GM21390 (cell line): ENCODE measurements around the gene LCN10.

Experiments
- ATAC-seq: cut with Tn5 transposase; IDR thresholded peaks from one replicate; pipeline ENCODE4 v1.9.1; 2021; ENCODE audit not compliant: unreplicated experiment

LCN10 gene

GRCh38 chr9:136740491-136740890, 2.2 kb downstream of the LCN10 start:
- no peak for ATAC-seq

DNA sequence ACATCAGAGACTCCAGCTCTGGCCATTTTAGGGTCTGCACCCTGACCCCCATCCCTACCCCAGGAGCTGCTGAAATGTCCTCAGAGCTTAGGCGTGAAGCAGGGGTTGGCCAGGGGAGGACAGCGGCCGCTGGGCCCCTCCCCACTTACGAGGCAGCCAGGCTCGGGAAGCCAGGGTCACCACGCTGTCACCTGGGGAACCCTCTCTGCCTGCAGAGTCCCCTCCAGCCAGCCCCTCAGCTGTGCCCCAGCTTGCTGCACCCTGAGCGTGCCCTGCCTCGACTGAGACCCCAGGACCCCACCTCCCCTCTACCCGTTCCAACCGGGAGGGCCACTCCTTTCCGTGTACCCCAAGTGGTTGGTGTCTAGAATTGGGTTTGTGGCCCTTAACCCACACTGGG, 2.7 kb downstream of the LCN10 start:
- ATAC-seq, result no peak

DNA sequence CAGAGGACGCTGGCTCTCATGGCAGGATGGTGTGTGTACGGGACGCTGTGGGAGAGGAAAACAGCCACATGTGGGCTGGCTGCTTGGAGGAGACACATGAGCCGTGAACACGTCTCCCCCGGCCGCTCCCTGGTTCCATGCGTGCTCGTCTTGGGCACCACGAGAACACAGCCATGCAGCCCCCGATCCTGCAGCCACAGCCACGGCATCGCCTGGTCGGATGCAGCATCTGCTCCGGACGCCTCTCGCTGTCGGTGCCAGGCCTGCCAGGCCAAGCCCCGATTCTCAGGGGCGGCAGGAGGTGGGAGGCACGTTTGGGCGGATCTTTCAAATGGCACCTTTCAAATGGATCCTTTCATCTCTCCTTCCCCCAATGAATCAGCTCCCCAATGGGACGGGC, 3.2 kb downstream of the LCN10 start:
- ATAC-seq, result no peak

- no peak for ATAC-seq
These were observed 3.8 kb downstream of the LCN10 start for GRCh38 chr9:136738960-136739359.

DNA sequence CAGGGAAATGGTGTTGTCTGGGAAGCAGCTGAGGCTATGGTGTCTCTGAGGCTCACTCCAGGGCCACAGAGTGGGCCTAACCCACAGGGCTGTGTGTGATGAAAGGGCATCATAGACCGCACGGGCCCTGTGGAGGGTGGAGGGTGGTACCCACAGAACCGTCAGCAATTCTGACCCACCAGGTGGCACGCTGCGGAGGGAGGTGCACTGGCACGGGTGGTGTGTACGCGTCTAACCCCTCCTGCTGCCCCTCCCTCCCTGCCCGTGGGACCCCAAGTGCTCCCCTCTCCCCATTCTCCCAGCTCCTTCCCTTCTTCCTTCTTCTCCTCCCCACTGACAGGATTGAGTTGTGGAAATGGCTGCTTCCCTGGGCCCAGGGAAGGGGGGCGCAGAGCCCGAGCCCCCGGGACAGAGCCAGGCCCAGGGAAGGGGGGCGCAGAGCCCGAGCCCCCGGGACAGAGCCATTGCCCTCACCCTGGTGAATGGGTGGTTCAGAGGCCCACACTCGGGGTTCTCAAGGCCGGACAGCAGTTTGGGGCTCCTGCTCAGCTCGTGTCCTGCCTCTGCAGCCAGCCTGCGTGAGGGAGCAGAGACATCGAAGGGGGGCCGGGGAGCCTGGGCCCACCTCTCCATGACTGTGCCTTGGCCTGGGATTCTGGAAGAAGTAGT, 6.8 kb downstream of the LCN10 start:
- ATAC-seq, result no peak

DNA sequence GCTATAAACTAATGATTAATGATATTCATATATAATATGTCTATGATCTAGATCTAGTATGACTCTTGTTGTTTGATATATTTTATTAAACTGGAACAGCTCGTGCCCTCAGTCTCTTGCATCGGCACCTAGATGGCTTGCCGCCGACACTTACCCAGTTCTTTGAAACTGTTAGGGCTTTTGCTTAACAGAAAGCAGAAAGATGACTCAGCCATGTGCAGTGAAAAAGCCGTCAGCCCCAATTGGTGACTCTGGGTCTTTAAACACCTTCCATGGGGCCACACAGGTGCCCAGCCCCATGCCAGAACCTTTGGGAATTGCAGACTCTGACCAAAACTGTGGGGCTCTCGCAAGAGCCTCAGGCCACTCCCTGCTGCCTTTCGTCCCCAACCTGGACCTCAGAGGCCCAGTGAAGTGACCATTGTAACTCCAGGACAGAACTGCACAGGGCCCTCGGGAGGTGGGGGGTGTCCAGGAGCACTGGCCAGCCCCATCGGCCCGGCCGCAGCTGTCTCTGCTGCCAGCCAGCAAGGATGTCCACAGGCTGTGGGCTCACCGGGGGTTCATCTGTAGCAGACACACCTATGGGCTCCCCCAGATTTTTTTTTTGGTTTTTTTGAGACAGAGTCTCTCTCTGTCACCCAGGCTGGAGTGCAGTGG, 7.8 kb downstream of the LCN10 start:
- ATAC-seq, result no peak

DNA sequence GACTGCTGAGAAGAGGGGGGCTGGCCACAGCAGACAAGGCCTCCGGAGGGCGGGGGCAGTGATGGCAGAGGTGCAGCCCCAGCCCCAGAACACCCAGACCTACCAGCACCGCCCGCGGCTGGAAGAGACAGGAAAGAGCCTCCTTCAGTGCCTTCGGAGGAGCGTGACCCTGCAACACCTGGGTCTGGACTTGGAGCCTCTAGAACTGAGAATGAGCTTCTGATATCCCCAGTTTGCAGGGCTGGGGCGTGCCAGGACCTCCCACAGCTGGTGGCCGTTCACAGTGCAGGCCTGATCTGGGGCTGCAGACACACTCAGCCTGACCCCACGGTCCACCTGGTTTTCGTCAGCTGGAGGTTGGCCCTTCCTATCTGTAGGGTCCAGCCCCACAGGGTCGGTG, 9.1 kb downstream of the LCN10 start:
- no peak for ATAC-seq

DNA sequence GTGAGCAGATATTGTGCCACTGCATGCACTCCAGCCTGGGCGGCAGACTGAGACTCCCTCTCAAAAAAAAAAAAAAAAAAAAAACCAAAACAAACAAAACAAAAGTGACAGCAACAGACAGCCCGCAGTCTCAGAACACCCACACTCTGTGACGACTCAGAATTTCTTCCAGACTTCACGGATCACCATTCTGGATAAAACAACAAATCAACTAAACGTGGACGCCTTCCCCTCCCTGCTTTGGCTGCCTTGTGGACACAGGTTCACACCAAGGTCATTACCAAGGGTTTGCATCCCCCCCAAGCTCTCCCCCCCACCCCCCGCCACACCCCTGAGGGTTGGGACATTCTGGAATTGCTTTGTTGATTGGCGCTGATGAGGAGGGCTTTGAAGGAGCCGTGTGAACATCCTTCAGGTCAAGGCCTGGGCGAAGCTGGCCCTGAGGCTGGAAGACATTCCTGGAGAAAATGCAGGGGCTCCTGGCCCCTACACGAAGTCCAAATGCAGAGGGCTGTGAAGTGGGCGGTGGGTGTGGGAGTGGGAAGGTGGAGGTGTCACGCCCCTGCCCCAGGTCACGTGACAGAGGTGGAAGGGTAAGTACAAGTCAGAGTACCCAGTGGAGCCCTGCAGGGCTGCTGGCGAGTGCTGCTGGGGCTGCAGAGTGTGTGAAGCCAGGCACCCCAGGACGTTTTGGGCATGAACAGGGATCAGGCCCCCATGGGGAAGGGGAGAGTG, 10.1 kb downstream of the LCN10 start:
- no peak for ATAC-seq

DNA sequence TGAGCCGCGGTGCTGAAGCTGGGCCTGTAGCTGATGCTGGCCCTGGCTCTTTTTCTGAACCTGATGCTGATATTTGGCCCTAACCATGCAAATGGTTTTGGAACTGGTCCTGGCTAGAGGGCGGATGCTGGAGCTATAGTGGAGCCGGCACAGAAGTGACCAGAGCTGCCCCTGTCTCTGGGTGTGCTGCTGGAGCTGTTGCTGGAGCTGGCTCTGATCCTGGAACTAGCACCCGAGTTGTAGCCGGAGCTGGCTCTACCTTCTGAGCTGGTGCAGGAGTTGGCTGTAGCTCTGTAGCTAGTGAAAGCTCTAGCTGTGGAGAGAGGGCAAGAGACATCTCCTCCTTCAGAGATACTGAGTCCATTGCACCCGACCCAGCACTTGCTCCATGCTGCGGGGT, 12.8 kb downstream of the LCN10 start:
- no peak for ATAC-seq

DNA sequence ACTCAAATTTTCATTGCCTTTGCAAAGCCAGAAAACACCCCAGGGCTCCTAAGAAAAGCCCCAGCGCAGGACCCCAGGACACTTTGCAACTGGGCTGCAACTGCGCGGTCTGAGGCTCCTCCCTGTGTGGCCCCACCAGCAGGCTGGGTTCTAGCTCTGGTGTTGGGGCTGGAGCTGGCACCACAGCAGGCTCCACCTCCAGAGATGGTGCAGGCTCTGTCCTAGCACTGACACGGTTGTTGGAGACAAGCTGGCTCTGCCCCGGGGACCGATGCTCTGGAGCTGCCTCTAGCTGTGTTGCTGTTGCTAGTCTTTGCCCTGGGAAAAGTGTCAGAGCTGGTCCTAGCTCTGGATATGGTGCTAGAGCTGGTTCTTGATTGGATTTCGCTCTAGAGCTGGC, 13.6 kb downstream of the LCN10 start:
- no peak for ATAC-seq

GRCh38 chr9:136728548-136729123, 14.1 kb downstream of the LCN10 start:
- ATAC-seq, result peak; percentile 17

- ATAC-seq, result peak; percentile 69
These were observed 14.6 kb downstream of the LCN10 start for GRCh38 chr9:136728080-136728547.

- ATAC-seq, result no peak
These were observed 16.0 kb downstream of the LCN10 start for GRCh38 chr9:136726631-136727191.

DNA sequence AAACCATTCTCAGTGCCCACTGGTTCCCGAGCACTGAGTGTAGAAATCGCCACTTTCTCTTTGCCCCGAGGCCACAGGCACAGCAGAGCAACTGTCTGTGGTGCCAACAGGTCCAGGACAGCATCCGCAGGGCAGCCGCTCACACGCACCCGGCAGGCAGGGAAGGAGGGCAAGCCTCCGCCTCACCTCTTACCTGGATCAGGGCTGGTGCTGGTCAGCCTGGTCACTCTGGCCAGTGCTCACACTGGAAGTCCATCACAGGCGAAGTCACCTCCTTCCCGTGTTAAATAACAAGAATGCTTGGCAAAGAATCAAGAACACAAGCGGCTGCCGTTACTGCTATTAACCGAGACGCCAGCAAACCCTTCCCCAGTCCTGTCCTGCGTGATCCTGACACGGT, 16.6 kb downstream of the LCN10 start:
- ATAC-seq, result no peak

DNA sequence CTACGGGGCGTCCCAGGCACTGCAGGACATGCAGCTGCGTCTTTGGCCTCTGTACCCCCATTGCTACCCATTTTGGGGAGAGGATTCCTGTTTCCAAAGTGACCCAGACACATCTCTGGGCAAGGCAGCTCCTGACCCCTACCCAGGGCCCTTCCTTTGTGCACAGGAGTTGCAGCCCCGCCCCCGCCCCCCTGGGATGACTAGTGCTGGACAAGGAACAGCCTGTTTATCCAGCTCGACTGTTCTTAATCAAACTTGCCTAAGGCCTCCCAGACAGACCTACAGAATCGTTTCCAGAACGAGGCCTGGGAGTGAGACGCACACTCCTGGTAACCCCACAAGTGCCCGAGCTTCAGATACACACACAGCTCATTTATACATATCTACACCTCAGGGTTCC, 17.1 kb downstream of the LCN10 start:
- ATAC-seq, result no peak

DNA sequence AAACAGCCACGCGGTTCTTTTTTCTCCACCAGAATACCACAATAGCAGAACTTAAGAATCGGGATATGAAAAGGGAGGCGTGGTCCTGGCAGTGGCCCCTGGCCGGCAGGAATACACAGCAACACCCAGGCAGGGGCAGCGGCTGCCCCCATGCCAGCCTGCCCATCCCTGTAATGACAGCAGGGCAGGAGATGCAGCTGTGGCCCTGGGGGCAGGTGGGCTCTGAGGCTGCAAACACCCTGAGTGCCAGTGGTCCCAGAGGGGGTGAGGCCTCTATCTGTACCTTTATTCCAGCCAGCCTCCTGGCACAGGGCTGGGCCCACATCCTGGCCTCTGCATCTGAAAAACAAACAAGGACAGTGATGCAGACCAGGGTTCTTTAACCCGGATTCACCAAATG, 18.0 kb downstream of the LCN10 start:
- ATAC-seq, result no peak

- ATAC-seq, result no peak
These were observed 18.8 kb downstream of the LCN10 start for GRCh38 chr9:136723989-136724388.

DNA sequence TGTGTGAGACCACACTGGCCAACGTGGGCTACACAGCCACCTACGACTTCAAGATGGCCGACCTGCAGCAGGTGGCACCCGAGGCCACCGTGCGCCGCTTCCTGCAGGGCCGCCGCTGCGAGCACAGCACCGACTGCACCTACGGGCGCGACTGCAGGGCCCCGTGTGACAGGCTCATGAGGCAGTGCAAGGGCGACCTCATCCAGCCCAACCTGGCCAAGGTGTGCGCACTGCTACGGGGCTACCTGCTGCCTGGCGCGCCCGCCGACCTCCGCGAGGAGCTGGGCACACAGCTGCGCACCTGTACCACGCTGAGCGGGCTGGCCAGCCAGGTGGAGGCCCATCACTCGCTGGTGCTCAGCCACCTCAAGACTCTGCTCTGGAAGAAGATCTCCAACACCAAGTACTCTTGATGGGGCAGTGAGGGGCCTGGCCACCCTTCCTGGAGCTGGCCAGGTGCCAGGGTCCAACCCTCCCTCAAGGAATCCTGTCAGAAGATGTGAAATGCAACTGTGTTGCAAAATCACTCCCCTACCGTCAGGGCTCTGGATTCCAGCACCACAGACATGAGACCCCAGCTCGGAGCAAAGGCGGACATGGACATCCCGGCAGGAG, 19.3 kb downstream of the LCN10 start:
- no peak for ATAC-seq

DNA sequence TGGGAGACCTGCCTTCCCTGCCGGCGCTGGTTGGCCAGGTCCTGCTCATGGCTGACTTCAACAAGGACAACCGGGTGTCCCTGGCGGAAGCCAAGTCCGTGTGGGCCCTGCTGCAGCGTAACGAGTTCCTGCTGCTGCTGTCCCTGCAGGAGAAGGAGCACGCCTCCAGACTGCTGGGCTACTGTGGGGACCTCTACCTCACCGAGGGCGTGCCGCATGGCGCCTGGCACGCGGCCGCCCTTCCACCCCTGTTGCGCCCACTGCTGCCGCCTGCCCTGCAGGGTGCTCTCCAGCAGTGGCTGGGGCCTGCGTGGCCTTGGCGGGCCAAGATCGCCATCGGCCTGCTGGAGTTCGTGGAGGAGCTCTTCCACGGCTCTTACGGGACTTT, 19.8 kb downstream of the LCN10 start:
- ATAC-seq, result no peak

DNA sequence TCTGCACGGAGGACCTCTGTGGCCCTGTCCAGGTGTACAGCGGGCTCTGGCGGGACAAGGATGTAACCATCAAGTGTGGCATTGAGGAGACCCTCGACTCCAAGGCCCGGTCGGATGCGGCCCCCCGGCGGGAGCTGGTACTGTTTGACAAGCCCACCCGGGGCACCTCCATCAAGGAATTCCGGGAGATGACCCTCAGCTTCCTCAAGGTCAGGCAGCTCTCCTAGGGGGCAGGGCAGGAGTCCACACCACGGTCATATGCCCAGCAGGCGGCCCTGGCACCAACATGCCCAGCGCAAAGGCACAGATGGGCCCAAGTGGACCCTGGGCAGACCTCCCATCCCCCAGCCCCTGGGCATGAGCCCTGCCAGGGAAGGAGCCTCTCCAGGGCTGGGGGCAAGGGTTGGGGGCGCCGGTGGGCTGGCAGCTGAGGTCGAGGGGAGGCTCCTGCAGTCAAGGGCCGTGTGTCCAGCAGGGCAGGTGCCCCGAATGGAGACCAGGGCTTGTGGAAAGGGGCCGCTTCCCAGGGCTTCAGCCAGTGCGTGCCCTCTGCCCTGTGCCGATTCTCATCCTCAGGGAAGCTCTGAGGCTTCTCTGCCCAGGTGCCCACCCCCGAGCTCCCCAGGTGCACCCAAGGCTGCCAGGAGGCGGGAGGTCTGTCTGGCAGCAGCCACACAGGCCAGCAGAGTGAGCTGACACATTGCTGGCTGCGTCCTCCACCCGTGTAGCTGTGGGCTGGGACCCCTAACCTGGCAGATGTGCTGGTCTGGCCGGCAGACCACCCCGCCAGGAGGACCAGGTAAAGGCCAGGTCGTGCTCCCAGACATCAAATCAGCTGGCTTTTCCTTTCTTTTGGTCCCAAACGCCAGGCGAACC, 20.4 kb downstream of the LCN10 start:
- no peak for ATAC-seq
